Neural cell (in vitro differentiated cells): Measurements from ENCODE around the gene AGBL1.

ENCODE experiments used
- EP300 ChIP-seq: fragments of 450-650 bp; conservative IDR thresholded peaks from 2 replicates; pipeline ENCODE4 v1.6.1; 2014; ENCODE audit warnings: antibody characterized with exemption, mild to moderate bottlenecking, moderate library complexity; ENCODE audit not compliant: poor library complexity, severe bottlenecking
- EZH2 ChIP-seq: fragments of 200-600, 300-800 bp; shearing (Covaris generic), sonication (generic); IDR thresholded peaks from 2 replicates; pipeline ENCODE4 v1.6.1; 2014; ENCODE audit warnings: antibody characterized with exemption, low read length, borderline replicate concordance, mild to moderate bottlenecking; ENCODE audit not compliant: insufficient read depth, poor library complexity, severe bottlenecking
- MXI1 ChIP-seq: fragments of 450-650 bp; conservative IDR thresholded peaks from 2 replicates; pipeline ENCODE4 v1.6.1; 2014; ENCODE audit warnings: antibody characterized with exemption, mild to moderate bottlenecking; ENCODE audit not compliant: poor library complexity, severe bottlenecking
- POLR2AphosphoS5 ChIP-seq: IDR thresholded peaks from 2 replicates; pipeline ENCODE4 v1.6.1; 2012
- RAD21 ChIP-seq: fragments of 450-650 bp; conservative IDR thresholded peaks from 2 replicates; pipeline ENCODE4 v1.6.1; 2014; ENCODE audit warnings: antibody characterized with exemption, mild to moderate bottlenecking, moderate library complexity
- SMC3 ChIP-seq: fragments of 450-650 bp; conservative IDR thresholded peaks from 2 replicates; pipeline ENCODE4 v1.6.1; 2014; ENCODE audit warnings: antibody characterized with exemption, mild to moderate bottlenecking, moderate library complexity; ENCODE audit not compliant: poor library complexity
- TAF1 ChIP-seq: IDR thresholded peaks from 2 replicates; pipeline ENCODE4 v1.6.1; 2012; ENCODE audit warnings: low read depth
- TF ChIP-seq, protein P1 (sequence below): IDR thresholded peaks from 2 replicates; pipeline ENCODE4 v1.6.1; 2012; ENCODE audit warnings: borderline replicate concordance
- TF ChIP-seq, protein P2 (sequence below): fragments of 450-650 bp; IDR thresholded peaks from 2 replicates; pipeline ENCODE4 v1.5.1; 2014; ENCODE audit warnings: antibody characterized with exemption, mild to moderate bottlenecking, moderate library complexity; ENCODE audit not compliant: poor library complexity, severe bottlenecking

DNA sequence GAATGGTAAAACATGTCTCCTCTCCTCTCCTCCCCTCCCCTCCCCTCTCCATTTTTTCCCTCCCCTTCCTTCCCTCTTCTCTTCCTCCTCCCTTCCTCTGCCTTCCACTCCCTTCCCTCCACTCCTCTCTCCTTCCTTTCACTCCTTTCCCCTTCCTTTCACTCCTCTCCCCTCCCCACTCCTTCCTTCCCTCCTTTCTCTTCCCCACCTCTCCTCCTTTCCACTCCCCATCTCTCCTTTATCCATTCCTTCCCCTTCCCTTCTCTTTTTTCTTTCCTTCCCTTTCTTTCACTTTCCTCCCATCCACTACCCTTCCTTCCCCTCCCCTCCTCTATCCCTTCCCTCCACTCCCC lies 621.9 kb downstream of the AGBL1 start:
- TF ChIP-seq, protein P1, sequence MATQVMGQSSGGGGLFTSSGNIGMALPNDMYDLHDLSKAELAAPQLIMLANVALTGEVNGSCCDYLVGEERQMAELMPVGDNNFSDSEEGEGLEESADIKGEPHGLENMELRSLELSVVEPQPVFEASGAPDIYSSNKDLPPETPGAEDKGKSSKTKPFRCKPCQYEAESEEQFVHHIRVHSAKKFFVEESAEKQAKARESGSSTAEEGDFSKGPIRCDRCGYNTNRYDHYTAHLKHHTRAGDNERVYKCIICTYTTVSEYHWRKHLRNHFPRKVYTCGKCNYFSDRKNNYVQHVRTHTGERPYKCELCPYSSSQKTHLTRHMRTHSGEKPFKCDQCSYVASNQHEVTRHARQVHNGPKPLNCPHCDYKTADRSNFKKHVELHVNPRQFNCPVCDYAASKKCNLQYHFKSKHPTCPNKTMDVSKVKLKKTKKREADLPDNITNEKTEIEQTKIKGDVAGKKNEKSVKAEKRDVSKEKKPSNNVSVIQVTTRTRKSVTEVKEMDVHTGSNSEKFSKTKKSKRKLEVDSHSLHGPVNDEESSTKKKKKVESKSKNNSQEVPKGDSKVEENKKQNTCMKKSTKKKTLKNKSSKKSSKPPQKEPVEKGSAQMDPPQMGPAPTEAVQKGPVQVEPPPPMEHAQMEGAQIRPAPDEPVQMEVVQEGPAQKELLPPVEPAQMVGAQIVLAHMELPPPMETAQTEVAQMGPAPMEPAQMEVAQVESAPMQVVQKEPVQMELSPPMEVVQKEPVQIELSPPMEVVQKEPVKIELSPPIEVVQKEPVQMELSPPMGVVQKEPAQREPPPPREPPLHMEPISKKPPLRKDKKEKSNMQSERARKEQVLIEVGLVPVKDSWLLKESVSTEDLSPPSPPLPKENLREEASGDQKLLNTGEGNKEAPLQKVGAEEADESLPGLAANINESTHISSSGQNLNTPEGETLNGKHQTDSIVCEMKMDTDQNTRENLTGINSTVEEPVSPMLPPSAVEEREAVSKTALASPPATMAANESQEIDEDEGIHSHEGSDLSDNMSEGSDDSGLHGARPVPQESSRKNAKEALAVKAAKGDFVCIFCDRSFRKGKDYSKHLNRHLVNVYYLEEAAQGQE, result no peak
- TF ChIP-seq, protein P2, sequence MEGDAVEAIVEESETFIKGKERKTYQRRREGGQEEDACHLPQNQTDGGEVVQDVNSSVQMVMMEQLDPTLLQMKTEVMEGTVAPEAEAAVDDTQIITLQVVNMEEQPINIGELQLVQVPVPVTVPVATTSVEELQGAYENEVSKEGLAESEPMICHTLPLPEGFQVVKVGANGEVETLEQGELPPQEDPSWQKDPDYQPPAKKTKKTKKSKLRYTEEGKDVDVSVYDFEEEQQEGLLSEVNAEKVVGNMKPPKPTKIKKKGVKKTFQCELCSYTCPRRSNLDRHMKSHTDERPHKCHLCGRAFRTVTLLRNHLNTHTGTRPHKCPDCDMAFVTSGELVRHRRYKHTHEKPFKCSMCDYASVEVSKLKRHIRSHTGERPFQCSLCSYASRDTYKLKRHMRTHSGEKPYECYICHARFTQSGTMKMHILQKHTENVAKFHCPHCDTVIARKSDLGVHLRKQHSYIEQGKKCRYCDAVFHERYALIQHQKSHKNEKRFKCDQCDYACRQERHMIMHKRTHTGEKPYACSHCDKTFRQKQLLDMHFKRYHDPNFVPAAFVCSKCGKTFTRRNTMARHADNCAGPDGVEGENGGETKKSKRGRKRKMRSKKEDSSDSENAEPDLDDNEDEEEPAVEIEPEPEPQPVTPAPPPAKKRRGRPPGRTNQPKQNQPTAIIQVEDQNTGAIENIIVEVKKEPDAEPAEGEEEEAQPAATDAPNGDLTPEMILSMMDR, result no peak
- TF ChIP-seq MXI1 (no peak), POLR2AphosphoS5 (no peak), RAD21 (no peak), TAF1 (no peak), EP300 (no peak), EZH2 (no peak), SMC3 (no peak)
